ENCODE results near the gene PPM1E.

The PPM1E gene

GRCh38 chr17:58779446-58779845, 23.8 kb downstream of the PPM1E start:
- TF ChIP-seq ZNF70 (CRISPR knock-in tag; IDR thresholded peaks at IDR 0.05) = no peak
- 0 out of 2 replicates have a peak, but pooled peaks have one; percentile 36 for TF ChIP-seq ZFP3 (CRISPR knock-in tag; IDR thresholded peaks at IDR 0.05)
- TF ChIP-seq TCF4 (CRISPR knock-in tag; IDR thresholded peaks at IDR 0.05; ENCODE audit: borderline replicate concordance) = peak; percentile 83
- TF ChIP-seq CREB5 (CRISPR knock-in tag; IDR thresholded peaks at IDR 0.05; ENCODE audit: low read depth) = peak; percentile 77; the same call in 1 of the 2 replicates
- no peak for TF ChIP-seq CSDC2 (CRISPR knock-in tag; IDR thresholded peaks at IDR 0.05)
- peak; percentile 32; the same call in 1 of the 2 replicates for TF ChIP-seq ZNF8 (CRISPR knock-in tag; IDR thresholded peaks at IDR 0.05)
- peak; percentile 90 for TF ChIP-seq TSHZ2 (CRISPR knock-in tag; IDR thresholded peaks at IDR 0.05)
- TF ChIP-seq ISL1 (CRISPR knock-in tag; IDR thresholded peaks at IDR 0.05) = peak; percentile 99
- peak; percentile 79; the same call in 1 of the 2 replicates for TF ChIP-seq GLIS3 (CRISPR knock-in tag; IDR thresholded peaks at IDR 0.05)
- ATAC-seq = no peak

GRCh38 chr17:58783380-58783779, 27.7 kb downstream of the PPM1E start:
- no peak for ATAC-seq
- TF ChIP-seq OSR1 (CRISPR knock-in tag; IDR thresholded peaks at IDR 0.05) = no peak
- TF ChIP-seq ISL1 (CRISPR knock-in tag; IDR thresholded peaks at IDR 0.05) = peak; percentile 76

- TF ChIP-seq BACH2 (CRISPR knock-in tag; IDR thresholded peaks at IDR 0.05; ENCODE audit: borderline replicate concordance) (no peak), SNAI2 (CRISPR knock-in tag; IDR thresholded peaks at IDR 0.05) (no peak), POU6F1 (CRISPR knock-in tag; IDR thresholded peaks at IDR 0.05; ENCODE audit: borderline replicate concordance, low read depth) (no peak), CSDC2 (CRISPR knock-in tag; IDR thresholded peaks at IDR 0.05) (no peak), ZC3H10 (CRISPR knock-in tag; IDR thresholded peaks at IDR 0.05) (no peak), PPARA (CRISPR knock-in tag; IDR thresholded peaks at IDR 0.05; ENCODE audit: borderline replicate concordance) (no peak), ZNF565 (CRISPR knock-in tag; conservative IDR thresholded peaks at IDR 0.05; ENCODE audit: low read depth) (no peak), ZFP30 (CRISPR knock-in tag; IDR thresholded peaks at IDR 0.05) (no peak), TOX (CRISPR knock-in tag; IDR thresholded peaks at IDR 0.05; ENCODE audit: borderline replicate concordance) (no peak), ZNF70 (CRISPR knock-in tag; IDR thresholded peaks at IDR 0.05) (no peak), TSHZ2 (CRISPR knock-in tag; IDR thresholded peaks at IDR 0.05) (no peak), RARB (CRISPR knock-in tag; IDR thresholded peaks at IDR 0.05) (no peak), ISL1 (CRISPR knock-in tag; IDR thresholded peaks at IDR 0.05) (no peak), GLIS3 (CRISPR knock-in tag; IDR thresholded peaks at IDR 0.05) (no peak), ZFP3 (CRISPR knock-in tag; IDR thresholded peaks at IDR 0.05) (no peak)
- no peak for ATAC-seq
Observed at GRCh38 chr17:58785097-58785496, 29.4 kb downstream of the PPM1E start.

GRCh38 chr17:58786586-58787295, 31.1 kb downstream of the PPM1E start:
- ATAC-seq = peak; percentile 64
- TF ChIP-seq ZNF565 (CRISPR knock-in tag; conservative IDR thresholded peaks at IDR 0.05; ENCODE audit: low read depth) = no peak
- no peak for TF ChIP-seq PPARA (CRISPR knock-in tag; IDR thresholded peaks at IDR 0.05; ENCODE audit: borderline replicate concordance)
- 0 out of 2 replicates have a peak, but pooled peaks have one; percentile 12 for TF ChIP-seq CSRNP3 (CRISPR knock-in tag; IDR thresholded peaks at IDR 0.05)
- TF ChIP-seq OSR1 (CRISPR knock-in tag; IDR thresholded peaks at IDR 0.05) = no peak
- no peak for TF ChIP-seq ZFP30 (CRISPR knock-in tag; IDR thresholded peaks at IDR 0.05)
- TF ChIP-seq SNAI2 (CRISPR knock-in tag; IDR thresholded peaks at IDR 0.05) = peak; percentile 75; the same call in 1 of the 2 replicates
- TF ChIP-seq CREB5 (CRISPR knock-in tag; IDR thresholded peaks at IDR 0.05; ENCODE audit: low read depth) = peak; percentile 17; the same call in 1 of the 2 replicates
- no peak for TF ChIP-seq ZNF70 (CRISPR knock-in tag; IDR thresholded peaks at IDR 0.05)
- TF ChIP-seq ISL1 (CRISPR knock-in tag; IDR thresholded peaks at IDR 0.05) = peak; percentile 97
- TF ChIP-seq ZFP3 (CRISPR knock-in tag; IDR thresholded peaks at IDR 0.05) = 0 out of 2 replicates have a peak, but pooled peaks have one; percentile 38
- peak; percentile 81; the same call in 1 of the 2 replicates for TF ChIP-seq GLIS3 (CRISPR knock-in tag; IDR thresholded peaks at IDR 0.05)
